Esophagus muscularis mucosa (tissue), 4 donors: ENCODE measurements around the gene EIF4G3. TPM values are rescaled to one million over a fixed set of nuclear protein-coding genes. Genes with fewer than 3 reads are reported as not detected.
"Not testable (repeated sequence)": the region's sequence is repeated elsewhere in the genome, so short reads cannot be mapped to it uniquely, and the experiment has no call there.

ENCODE experiments used
- DNase-seq: peaks from one replicate; pipeline ENCODE4 v3.0.0-alpha.2; 2017; ENCODE audit errors: extremely low spot score
- H3K27ac ChIP-seq, 4 donors: fragments of 200-600 bp; sonication (generic); replicated peaks in 1 of 4; 1 replicate in 3 of 4; 2 replicates in 1 of 4; pipeline ENCODE4 v1.5.1; 2016 to 2019; ENCODE audit warnings: mild to moderate bottlenecking in 1 of 4
- H3K27me3 ChIP-seq, 4 donors: fragments of 200-600 bp; sonication (generic); one replicate each; pipeline versions ENCODE4 v1.5.1 to v1.6.0; 2016 to 2019
- H3K36me3 ChIP-seq, 4 donors: fragments of 200-600 bp; sonication (generic); one replicate each; pipeline ENCODE4 v1.5.1; 2016 to 2019
- H3K4me1 ChIP-seq, 4 donors: fragments of 200-600 bp; sonication (generic); one replicate each; pipeline ENCODE4 v1.5.1; 2016 to 2019
- H3K4me3 ChIP-seq, 4 donors: fragments of 200-600 bp; sonication (generic); 1 replicate in 2 of 4; 2 replicates in 2 of 4; pipeline ENCODE4 v1.5.1; 2016 to 2019; ENCODE audit warnings: mild to moderate bottlenecking in 4 of 4, moderate library complexity in 1 of 4
- H3K9me3 ChIP-seq, 4 donors: fragments of 200-600 bp; sonication (generic); 1 replicate in 3 of 4; 2 replicates in 1 of 4; pipeline ENCODE4 v1.5.1; 2016 to 2019
- CTCF ChIP-seq, 3 experiments: fragments of 200-600 bp in 2 of 3; fragments of 450-650 bp in 1 of 3; sonication (generic) in 2 of 3; IDR thresholded peaks; one replicate each; pipeline ENCODE4 v1.5.1; 2017 to 2019; ENCODE audit warnings: antibody characterized with exemption in 3 of 3, mild to moderate bottlenecking in 2 of 3, moderate library complexity in 1 of 3
- EP300 ChIP-seq: sonication (generic); formaldehyde crosslinking; IDR thresholded peaks from one replicate; pipeline ENCODE4 v1.6.1; 2017; ENCODE audit warnings: antibody characterized with exemption
- POLR2A ChIP-seq: fragments of 450-650 bp; IDR thresholded peaks from one replicate; pipeline ENCODE4 v1.6.1; 2017; ENCODE audit warnings: antibody characterized with exemption, moderate library complexity, mild to moderate bottlenecking, low read depth
- POLR2AphosphoS5 ChIP-seq, 2 donors: sonication (generic); formaldehyde crosslinking; IDR thresholded peaks; one replicate each; pipeline ENCODE4 v1.6.1; 2017; ENCODE audit warnings: antibody characterized with exemption in 2 of 2
- WGBS: methylation state at CpG from one replicate; pipeline ENCODE4 v1.1.5; 2018; 5-methylcytosine and 5-hydroxymethylcytosine counted together
- intact Hi-C: fragments of 100-400 bp; cut with DNase I; formaldehyde crosslinking; loops from one replicate; pipeline ENCODE4 v1.15.1; 2023
- total RNA-seq, 4 donors: library from RNA; depleted of rRNA; stranded (reverse); fragments of >200 nt; gene quantifications; one replicate each; pipeline versions ENCODE4 v1.1.0 to v1.2.1, GENCODE V29; 2016

Gene EIF4G3
- total RNA-seq, 4 donors from 2014 or later: 43.7 to 64.0 (median 62.2) TPM

GRCh38 chr1:21192284-21192683, 15.6 kb upstream of the EIF4G3 start:
- Histone ChIP-seq H3K27ac (no peak overlapping the region), H3K9me3 (no peaks in the 10 kb centered on the region), H3K27me3 (no peaks in the 10 kb centered on the region), H3K4me3 (no peak overlapping the region), H3K36me3 (no peaks in the 10 kb centered on the region), H3K4me1 (peaks cover 4 to 8% (median 5%) of the 10 kb centered on the region in 4 donors)
- DNase-seq: no peak
- TF ChIP-seq POLR2AphosphoS5 (IDR thresholded peaks at IDR 0.05) (no peak), EP300 (no peak), POLR2A (no peak), CTCF (IDR thresholded peaks at IDR 0.05) (no peak)
- intact Hi-C loops: loop anchor here (10.0 kb wide), 1 partner anchor 317 kb away; no protein-coding TSS in a partner anchor
- WGBS: 73% methylated on average over 5 of the region's 5 CpGs

GRCh38 chr1:21190771-21191170, 14.1 kb upstream of the EIF4G3 start:
- H3K27ac ChIP-seq, H3K27me3 ChIP-seq, H3K4me1 ChIP-seq, H3K36me3 ChIP-seq, H3K4me3 ChIP-seq, H3K9me3 ChIP-seq, DNase-seq: not testable (repeated sequence)
- whole genome bisulfite sequencing: 33% methylated on average over 2 of the region's 2 CpGs
- intact Hi-C loops: loop anchor here (10.0 kb wide), 1 partner anchor 316 kb away; no protein-coding TSS in a partner anchor

DNA sequence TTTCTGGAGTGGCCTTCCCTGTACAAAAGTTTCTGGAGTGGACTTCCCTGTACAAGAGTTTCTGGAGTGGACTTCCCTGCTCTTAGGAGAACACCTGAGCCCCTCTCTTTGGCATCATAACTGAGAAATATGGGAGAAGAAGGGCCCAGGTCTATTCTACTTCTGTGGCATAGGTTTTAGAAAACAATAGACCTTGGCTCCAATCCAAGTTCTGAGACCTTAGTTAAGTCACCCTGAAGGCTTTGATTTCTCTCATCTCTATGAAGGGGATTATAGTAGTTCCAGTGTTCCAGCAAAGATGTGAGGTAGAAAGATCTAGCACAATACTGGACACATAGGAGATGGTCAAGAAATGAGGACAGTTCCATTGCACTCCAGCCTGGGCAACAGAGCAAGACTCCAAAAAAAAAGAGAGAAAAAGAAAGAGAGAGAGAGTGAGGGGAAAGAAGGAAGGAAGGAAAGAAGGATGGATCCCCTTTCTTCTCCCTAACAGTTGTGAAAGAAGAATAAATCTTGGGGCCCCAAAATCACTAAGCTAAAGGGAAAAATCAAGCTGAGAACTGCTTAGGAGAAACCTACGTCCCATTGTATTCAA, 13.3 kb upstream of the EIF4G3 start:
- intact Hi-C loops: loop anchor here (10.0 kb wide), 1 partner anchor 315 kb away; no protein-coding TSS in a partner anchor
- DNase-seq: no peak

DNA sequence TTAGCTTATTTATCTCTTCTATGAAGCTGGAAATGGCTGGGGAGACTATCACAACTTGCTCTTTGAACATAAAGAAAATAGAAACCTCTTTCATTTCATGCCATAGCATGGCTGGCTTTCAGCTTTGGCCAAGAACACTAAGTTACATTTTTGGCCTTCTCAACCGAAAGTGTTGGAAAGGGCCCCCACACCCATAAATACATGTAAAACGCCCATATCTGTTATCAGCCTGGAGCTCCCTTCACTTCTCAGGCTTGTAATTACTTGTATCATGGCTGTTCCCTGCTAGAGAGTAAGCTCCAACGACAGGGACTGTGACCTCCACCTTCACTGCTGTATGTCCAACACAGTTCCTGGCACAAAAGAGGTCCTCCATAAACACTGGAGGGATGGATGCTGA, 12.7 kb upstream of the EIF4G3 start:
- WGBS: 73% methylated on average over 3 of the region's 3 CpGs

More for the DNA sequence above, 13.3 kb upstream of the EIF4G3 start:
- Histone ChIP-seq H3K36me3 (no peaks in the 10 kb centered on the region), H3K4me3 (no peak overlapping the region), H3K27ac (no peak overlapping the region), H3K9me3 (no peaks in the 10 kb centered on the region), H3K27me3 (no peaks in the 10 kb centered on the region), H3K4me1 (peaks cover 1 to 3% (median 2%) of the 10 kb centered on the region in 4 donors)
- 100% methylated on average over 1 of the region's 1 CpG for WGBS
- no peak for TF ChIP-seq POLR2A
- no peak for TF ChIP-seq EP300
- TF ChIP-seq POLR2AphosphoS5 (IDR thresholded peaks at IDR 0.05): no peak
- TF ChIP-seq CTCF (IDR thresholded peaks at IDR 0.05): no peak

GRCh38 chr1:21188235-21188634, 11.5 kb upstream of the EIF4G3 start:
- 87% methylated on average over 3 of the region's 3 CpGs for WGBS
- Histone ChIP-seq H3K4me1 (no peaks in the 10 kb centered on the region), H3K36me3 (no peaks in the 10 kb centered on the region), H3K4me3 (no peak overlapping the region), H3K27me3 (no peaks in the 10 kb centered on the region), H3K9me3 (no peaks in the 10 kb centered on the region), H3K27ac (no peak overlapping the region)
- DNase-seq: no peak
- TF ChIP-seq EP300 (no peak), POLR2A (no peak), CTCF (IDR thresholded peaks at IDR 0.05) (no peak), POLR2AphosphoS5 (IDR thresholded peaks at IDR 0.05) (no peak)
- intact Hi-C loops: no loop called here

More for the DNA sequence above, 12.7 kb upstream of the EIF4G3 start:
- no peaks in the 10 kb centered on the region for H3K27me3 ChIP-seq
- intact Hi-C loops: no loop called here
- H3K36me3 ChIP-seq: no peaks in the 10 kb centered on the region
- no peak overlapping the region for H3K4me3 ChIP-seq
- TF ChIP-seq POLR2AphosphoS5 (IDR thresholded peaks at IDR 0.05) (no peak), CTCF (IDR thresholded peaks at IDR 0.05) (no peak), EP300 (no peak), POLR2A (no peak)
- H3K27ac ChIP-seq: no peak overlapping the region
- no peak for DNase-seq
- H3K9me3 ChIP-seq: no peaks in the 10 kb centered on the region
- H3K4me1 ChIP-seq: no peaks in the 10 kb centered on the region
